GM19397 (cell line): Measurements from ENCODE around the gene SLC7A4.
"Not testable (repeated sequence)": the region's sequence is repeated elsewhere in the genome, so short reads cannot be mapped to it uniquely, and the experiment has no call there.

Experiments
- ATAC-seq: cut with Tn5 transposase; IDR thresholded peaks from one replicate; pipeline ENCODE4 v1.9.1; 2021; ENCODE audit warnings: mild to moderate bottlenecking, moderate library complexity; ENCODE audit not compliant: unreplicated experiment

The SLC7A4 gene

DNA sequence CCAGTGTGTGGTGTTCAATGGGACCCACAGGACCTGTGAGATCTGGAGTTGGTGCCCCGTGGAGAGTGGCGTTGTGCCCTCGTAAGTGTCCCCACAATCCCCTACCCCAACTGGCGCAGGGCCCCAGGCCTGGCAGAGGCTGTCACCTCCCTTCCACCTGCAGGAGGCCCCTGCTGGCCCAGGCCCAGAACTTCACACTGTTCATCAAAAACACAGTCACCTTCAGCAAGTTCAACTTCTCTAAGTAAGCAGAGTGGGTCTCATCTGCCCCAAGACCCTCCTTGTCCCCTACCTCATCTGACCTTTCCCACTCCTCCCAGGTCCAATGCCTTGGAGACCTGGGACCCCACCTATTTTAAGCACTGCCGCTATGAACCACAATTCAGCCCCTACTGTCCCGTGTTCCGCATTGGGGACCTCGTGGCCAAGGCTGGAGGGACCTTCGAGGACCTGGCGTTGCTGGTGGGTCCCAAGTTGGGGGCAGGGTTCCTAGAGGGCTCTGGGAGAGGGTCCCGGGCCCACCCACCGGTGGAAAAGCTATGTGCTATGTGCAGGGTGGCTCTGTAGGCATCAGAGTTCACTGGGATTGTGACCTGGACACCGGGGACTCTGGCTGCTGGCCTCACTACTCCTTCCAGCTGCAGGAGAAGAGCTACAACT lies 9.3 kb downstream of the SLC7A4 start:
- no peak for ATAC-seq

DNA sequence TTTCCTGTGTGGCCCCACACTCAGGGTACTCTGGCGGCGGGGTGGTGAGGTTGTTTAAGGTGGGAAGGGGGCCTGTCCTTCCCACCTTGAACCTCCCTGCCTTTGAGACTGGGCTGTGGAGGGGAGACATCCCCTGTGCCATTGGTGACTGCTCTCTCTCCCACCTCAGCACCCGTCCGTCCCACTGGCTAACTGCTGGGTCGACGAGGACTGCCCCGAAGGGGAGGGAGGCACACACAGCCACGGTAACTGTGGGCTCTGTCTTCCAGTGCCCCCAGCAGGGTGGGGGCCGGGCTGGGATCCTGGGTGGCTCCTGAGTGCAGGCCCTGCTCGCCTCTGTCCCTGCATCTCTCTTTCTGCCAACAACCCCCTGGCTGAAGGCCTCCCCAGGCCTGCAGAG lies 9.9 kb downstream of the SLC7A4 start:
- ATAC-seq, result no peak

DNA sequence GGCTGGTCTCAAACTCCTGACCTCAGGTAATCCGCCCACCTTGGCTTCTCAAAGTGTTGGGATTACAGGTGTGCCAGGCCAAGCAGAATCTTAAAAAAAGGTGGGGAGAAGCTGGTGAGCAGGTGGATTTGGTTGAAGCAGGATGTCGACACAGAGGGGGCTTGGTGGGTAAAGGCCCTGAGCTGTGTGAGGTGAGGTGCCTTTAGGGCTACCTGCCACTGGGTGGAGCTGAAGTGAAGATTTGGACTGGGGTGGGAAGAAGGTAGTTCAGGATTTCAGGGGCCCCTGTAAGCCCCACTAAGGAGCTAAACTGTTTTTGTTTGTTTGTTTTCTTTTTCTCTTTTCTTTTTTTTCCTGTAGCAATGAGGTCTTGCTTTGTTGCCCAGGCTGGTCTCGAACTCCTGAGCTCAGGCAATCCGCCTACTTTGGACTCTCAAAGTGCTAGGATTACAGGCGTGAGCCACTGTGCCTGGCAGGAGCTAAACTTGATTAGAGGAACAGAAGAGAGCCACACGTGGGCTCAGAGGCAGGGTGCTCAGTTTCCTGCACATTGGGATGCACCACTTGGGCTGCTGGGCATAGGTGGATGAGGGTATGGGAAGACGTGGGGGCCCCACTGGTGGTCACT lies 11.4 kb downstream of the SLC7A4 start:
- no peak for ATAC-seq

- no peak for ATAC-seq
Observed at GRCh38 chr22:21018314-21018713, 14.0 kb downstream of the SLC7A4 start.

DNA sequence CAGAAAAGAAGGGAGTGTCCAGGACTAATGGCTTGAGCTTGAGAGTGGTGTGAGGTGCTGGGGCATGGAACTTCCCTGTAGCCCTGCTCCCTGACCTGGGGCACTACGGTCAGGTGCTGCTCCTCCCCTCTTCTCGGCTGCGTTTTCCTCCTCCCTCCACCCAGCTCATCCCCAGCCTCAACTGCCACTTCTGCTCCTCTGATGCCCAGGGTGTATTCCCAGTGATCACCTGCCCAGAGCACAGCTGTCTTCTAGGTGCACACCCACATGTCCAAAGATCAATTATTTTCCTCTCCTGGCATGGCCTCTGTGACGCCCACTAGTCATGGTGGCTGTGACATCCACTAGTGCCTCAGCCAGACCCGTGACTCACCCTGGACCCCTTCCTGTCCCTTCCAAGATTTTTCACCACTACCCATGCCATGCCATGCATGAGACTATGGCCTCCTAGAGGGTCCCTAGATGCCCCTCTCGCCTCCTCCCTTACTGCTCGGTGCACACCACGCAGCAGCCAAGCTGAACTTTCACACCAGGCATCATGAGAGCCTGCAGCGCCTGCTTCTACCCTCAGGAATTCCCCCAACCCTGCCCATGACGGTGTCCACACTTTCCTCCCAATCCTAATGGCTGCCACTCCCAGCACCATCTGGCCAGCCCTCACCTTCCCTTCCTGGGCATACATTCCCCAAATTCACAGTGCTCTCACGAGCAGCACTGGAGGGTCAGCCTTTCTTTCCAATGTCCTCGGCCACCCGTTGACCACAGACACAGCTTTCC lies 15.5 kb downstream of the SLC7A4 start:
- ATAC-seq, result no peak

DNA sequence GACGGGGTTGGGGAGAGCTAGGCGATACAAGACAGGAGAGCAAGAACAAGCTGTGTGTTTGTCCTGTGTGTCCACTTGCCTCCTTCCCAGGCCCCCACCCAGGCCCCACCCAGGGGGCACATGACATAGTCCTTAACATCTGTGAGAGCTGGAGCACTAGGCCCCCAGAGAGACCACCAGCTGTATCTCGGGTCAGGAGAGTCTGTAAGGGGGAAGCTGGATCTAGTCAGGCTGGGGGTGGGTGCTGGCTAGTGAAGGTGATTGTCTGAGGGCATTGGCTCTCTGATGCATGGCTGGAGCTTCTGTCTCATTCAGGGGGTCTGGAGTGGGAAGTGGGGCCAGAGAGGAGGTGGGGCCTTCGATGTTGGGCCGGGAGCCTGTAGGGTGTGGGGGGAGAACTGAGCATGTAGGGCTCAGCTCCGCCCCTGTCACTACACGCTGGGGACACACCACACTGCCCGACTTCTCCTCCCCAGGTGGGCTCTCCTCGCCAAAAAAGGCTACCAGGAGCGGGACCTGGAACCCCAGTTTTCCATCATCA lies 16.8 kb downstream of the SLC7A4 start:
- no peak for ATAC-seq

DNA sequence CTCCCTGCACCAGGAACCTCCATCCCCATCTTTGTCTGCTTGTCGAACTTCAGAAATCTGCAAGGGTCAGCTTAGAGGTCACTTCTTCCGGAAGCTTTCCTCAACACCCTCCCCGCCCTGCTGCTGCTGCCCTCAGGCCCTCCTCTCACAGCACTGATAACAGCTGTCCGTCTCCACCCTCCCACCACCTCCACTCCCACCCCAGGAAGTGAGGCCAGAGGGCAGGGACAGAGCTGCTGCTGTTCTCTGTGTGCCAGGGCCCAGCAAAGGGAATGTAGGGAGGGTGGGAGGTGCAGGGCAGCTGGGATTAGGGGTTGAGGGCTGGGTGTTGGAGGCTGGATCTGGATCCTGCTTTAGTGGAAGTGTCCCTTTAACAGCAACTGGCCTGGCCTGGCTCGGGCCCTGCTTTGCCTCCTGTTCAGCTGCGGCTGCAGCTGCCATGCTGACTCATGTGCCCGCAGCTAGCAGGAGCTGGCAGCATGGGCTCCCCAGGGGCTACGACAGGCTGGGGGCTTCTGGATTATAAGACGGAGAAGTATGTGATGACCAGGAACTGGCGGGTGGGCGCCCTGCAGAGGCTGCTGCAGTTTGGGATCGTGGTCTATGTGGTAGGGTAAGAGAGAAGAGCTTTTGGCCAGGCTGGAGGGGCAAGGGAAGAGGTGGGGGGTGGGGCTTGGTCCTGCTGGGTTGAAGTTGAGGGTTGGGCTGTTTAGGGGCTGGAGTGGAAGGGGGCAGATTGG lies 17.5 kb downstream of the SLC7A4 start, which contains the start of gene P2RX6:
TSS of gene P2RX6 (plus strand) at position 440 of the 740 bp plus-strand sequence. CDS start at position 450, 10 bp downstream.
- ATAC-seq, result no peak

DNA sequence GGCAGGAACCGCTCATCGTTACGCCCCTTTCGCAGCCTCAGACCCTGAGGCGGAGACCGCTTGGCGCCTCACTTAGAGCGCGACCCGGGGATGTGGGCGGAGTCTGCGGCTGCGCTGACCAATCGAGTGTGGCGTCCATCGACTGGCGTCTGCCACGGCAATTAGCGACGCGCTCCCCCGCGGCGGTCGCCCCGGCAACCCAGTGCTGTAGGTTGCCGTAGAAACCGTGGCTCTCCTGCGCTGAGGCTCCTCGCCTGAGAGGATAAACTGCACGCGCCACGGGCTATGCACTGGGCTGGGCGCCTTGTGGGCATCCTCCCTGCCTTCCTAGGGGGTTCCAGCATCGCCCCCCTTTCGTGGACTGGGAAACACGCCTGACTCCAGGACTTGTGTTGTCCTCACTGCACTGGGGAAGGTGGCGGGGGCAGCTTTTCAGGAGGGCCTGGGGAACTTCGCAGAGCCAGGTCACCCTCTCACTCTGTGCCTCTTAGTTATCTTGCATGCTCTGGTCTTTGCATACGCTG lies 18.1 kb downstream of the SLC7A4 start:
- ATAC-seq, result peak; percentile 88

DNA sequence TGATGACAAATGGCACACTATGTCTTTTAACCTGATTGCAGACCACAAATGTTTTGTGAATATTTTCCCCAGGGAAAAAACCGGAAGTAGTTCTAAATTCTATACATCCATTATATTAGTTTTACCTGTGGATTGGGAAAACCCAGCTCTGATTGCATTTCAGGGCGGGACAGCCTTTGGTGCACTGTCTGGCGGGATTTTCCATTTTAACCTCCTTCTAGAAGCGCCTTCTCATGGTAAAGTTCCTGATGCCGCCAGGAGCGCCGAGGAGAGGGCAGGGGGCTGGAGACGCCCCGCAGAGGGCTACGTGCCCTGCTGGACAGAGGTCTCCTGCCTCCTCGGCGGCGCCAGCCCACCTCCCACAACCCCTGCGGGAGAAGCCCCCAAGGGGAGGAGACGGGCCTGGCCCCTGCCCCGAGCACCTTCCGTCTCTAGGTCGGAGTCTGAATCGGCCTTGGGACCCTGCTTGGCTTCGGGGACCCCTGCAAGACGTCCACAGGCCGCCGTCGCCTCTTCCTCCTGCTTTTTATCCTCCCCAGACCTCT lies 18.6 kb downstream of the SLC7A4 start:
- no peak for ATAC-seq

DNA sequence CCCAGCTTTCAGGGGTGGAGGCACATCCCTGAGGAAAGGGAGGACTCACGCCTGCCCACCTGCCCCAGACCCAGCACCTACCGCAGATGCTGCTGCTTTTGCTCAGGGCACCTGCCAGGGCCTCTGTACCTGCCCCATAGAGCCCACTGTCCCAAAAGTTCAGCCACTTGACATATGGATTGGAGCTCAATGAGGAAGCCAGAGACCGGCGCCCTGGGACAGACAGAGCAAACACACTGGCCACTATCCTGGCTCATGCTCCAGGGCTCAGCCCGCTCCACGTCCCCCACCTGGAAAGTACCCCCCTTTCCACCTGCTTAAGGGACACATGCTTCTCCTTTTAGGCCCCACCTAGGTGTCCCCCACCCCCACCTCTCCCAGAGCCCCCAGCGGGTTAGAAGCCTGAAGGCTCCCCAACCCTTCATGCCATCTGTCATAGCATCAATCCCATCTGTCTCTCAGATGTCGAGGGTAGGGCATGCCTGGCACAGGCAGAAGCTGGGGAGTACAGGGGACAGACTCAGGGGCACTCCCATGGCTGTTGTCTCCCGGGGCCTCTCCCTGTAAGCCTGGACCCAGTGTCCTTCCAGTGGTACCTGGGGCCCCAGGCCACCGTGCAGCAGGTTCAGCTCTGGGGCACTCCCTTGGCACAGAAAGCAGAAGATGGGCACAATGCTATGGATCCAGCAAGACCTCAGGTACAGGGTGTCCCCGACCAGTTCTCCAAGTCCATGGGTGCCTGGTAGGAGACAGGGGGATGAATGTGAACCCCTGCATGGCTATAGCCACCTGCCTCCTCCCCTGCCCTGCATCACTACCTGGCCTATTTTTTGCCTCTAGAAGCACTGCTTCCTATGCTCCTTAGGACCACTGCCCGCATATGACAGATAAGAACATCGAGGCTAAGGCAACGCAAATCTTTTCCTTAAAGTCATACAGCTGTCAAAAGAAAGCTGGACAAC lies 19.6 kb downstream of the SLC7A4 start:
- ATAC-seq, result no peak

DNA sequence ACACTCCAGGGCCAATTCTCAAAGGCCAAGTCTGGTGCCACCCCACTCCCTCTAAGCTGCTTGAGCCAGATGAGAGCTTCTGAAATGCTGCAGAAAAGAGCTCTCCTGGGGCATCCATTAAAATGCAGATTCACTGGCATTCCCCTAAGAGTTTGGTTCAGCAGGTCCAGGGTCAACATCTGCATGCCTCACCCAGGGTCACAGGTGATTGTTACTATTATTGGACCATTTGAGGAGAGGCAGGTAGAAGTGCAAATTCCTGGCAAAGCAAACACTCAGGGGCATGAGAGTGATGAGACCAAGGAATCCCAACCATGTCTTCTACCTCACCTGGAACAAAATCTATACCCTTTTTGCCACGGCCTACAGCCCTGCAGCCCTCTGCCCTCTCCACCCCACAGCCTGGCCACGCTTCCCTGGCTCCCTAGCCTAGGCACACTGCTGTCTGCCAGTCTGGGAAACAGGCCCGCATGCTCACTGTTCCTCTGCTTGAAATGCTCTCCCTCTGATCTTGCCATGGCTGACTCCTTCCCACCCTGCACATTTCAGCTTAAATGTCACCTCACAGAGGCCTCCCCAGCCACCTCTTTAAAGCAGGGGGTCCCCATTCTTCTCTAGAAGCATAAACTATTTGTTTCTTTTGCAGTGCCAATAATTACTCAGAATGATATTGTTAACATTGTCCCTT lies 21.8 kb downstream of the SLC7A4 start:
- no peak for ATAC-seq

DNA sequence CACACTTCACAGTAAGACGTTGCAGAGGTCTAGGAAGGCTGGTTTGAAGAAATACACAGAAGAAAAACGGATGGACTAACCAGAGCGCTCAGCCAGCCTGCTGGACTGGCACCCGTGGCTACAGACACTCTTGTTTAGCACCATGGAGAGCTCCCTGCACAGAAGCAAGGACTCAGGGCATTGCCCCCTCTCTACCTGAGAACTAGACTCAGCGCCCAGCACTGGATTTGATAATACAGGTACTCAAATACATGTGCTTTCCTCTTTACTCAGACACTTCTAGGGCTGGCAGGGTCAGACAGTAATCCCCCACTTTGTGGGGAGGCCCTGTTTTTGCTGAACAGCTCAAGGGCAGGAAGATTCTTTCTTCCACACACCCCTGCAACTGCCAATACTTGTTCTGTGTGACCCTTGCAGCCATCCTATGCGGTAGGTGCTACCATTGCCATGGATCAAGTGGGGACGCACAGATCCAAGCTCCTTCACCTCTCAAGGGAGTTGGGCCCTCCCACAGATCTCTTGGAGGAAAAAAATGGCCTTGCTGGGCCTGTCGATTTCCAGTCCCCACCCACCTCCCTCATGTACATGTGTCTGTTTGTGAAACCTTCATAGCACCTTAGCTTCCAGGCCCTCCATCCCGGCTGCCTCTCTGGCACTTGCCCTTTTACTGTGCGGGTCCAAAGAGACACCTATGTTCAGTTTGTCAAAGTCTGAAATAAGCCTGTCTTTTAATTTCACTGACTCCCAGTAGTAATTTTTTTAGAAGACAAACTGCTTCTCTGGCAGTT lies 22.5 kb downstream of the SLC7A4 start:
- ATAC-seq, result no peak

- ATAC-seq, result not testable (repeated sequence)
Observed at GRCh38 chr22:21009208-21009607, 23.2 kb downstream of the SLC7A4 start.

- no peak for ATAC-seq
Observed at GRCh38 chr22:21003782-21004181, 28.6 kb downstream of the SLC7A4 start.

GRCh38 chr22:21001601-21002325 lies 30.6 kb downstream of the SLC7A4 start, which contains the start of gene THAP7:
Gene THAP7, minus strand, starts transcription at chr22:21002118. Its CDS starts 207 bp downstream, at chr22:21001911.
- peak; percentile 90 for ATAC-seq

DNA sequence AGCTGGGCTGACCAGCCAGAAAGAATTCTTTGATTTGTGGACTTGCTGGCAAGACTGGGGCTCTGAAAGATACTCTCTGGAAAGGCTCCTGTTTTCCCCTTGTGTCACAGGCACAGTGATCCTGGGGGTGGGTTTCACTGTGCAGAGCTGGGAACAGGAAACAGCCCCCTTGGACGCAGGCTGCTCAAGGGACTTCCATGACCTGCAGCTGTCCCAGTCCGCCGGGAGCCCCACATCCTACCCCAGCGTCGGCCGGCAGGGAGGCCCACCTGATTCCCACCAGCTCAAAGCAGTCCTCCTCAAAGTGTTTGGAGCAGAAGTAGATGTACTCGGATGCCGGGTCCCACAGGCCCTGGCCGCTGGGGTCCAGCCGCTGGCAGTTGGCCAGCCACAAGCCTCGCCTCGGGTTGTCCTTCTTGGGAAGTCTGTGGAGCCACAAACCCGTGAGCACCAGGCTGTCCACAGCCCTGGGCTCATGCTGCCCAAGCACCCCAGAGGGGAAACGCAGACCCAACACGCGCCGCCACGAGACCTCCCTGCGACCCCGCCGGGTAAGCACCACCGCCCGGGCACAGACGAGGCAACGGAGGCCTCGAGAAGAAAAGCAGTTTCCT lies 31.3 kb downstream of the SLC7A4 start:
- ATAC-seq, result no peak
